Mesendoderm (in vitro differentiated cells): Measurements from ENCODE around the gene GCNT2.
"Not testable (repeated sequence)": the region's sequence is repeated elsewhere in the genome, so short reads cannot be mapped to it uniquely, and the experiment has no call there.

Experiments
- DNase-seq: peaks from one replicate; pipeline ENCODE4 v3.0.0; 2013
- H2AK5ac ChIP-seq: 2 replicates; pipeline ENCODE4 v1.6.1; 2013; ENCODE audit warnings: low read length, inconsistent platforms
- H2BK120ac ChIP-seq: 2 replicates; pipeline ENCODE4 v1.6.1; 2013; ENCODE audit warnings: low read depth, mild to moderate bottlenecking, low read length, moderate library complexity, mixed read lengths
- H2BK15ac ChIP-seq: replicated peaks from 2 replicates; pipeline ENCODE4 v1.6.1; 2013; ENCODE audit warnings: low read depth, mild to moderate bottlenecking, moderate library complexity
- H2BK5ac ChIP-seq: 2 replicates; pipeline ENCODE4 v1.6.1; 2013; ENCODE audit warnings: low read length, inconsistent platforms
- H3K18ac ChIP-seq: 2 replicates; pipeline ENCODE4 v1.6.1; 2013; ENCODE audit warnings: mild to moderate bottlenecking, low read length, mixed read lengths
- H3K23ac ChIP-seq: one replicate; pipeline ENCODE4 v1.6.1; 2013; ENCODE audit warnings: low read length
- H3K27ac ChIP-seq: 2 replicates; pipeline ENCODE4 v1.5.1; 2013; ENCODE audit warnings: low read depth, mild to moderate bottlenecking, inconsistent platforms, low read length, moderate library complexity
- H3K27me3 ChIP-seq: 2 replicates; pipeline ENCODE4 v1.6.1; 2013; ENCODE audit warnings: low read length, control low read depth, mild to moderate bottlenecking, inconsistent platforms; ENCODE audit not compliant: insufficient read depth, poor library complexity
- H3K36me3 ChIP-seq: 2 replicates; pipeline ENCODE4 v1.6.1; 2013; ENCODE audit warnings: low read length, inconsistent platforms; ENCODE audit not compliant: control insufficient read depth, insufficient read depth
- H3K4ac ChIP-seq: one replicate; pipeline ENCODE4 v1.6.1; 2013; ENCODE audit warnings: low read depth, mild to moderate bottlenecking, low read length, moderate library complexity
- H3K4me1 ChIP-seq: 2 replicates; pipeline ENCODE4 v1.6.1; 2013; ENCODE audit warnings: low read depth, low read length, inconsistent platforms; ENCODE audit not compliant: control insufficient read depth
- H3K4me2 ChIP-seq: 2 replicates; pipeline ENCODE4 v1.6.1; 2013; ENCODE audit warnings: low read length
- H3K4me3 ChIP-seq: 2 replicates; pipeline ENCODE4 v1.5.1; 2013; ENCODE audit warnings: mild to moderate bottlenecking, low read length
- H3K56ac ChIP-seq: one replicate; pipeline ENCODE4 v1.6.1; 2013; ENCODE audit warnings: low read length
- H3K79me1 ChIP-seq: 2 replicates; pipeline ENCODE4 v1.6.1; 2013; ENCODE audit warnings: low read length, inconsistent platforms
- H3K79me2 ChIP-seq: 2 replicates; pipeline ENCODE4 v1.6.1; 2013; ENCODE audit warnings: mild to moderate bottlenecking, low read length; ENCODE audit not compliant: control insufficient read depth, insufficient read depth
- H3K9ac ChIP-seq: 2 replicates; pipeline ENCODE4 v1.6.1; 2013; ENCODE audit warnings: low read length, inconsistent platforms
- H4K5ac ChIP-seq: one replicate; pipeline ENCODE4 v1.6.1; 2013; ENCODE audit warnings: low read length
- H4K8ac ChIP-seq: one replicate; pipeline ENCODE4 v1.6.1; 2013; ENCODE audit warnings: low read depth, mild to moderate bottlenecking, control low read depth, low read length, moderate library complexity
- WGBS: extraction: QIAGEN DNeasy Blood & Tissue Kit; methylation state at CpG from one replicate; pipeline ENCODE4 v1.1.7; 2013; ENCODE audit warnings: low lambda C conversion rate, missing lambda C conversion rate; ENCODE audit not compliant: insufficient coverage; ENCODE audit errors: extremely low coverage; 5-methylcytosine and 5-hydroxymethylcytosine counted together

GCNT2 gene

GRCh38 chr6:10659699-10660348 lies 138.7 kb downstream of the GCNT2 start:
- no peaks in the 10 kb centered on the region for H3K79me2 ChIP-seq
- no peak overlapping the region for H2BK5ac ChIP-seq
- no peak overlapping the region for H4K5ac ChIP-seq
- H3K56ac ChIP-seq = peak overlapping the region; percentile 78
- no peaks in the 10 kb centered on the region for H3K36me3 ChIP-seq
- no peaks in the 10 kb centered on the region for H3K27me3 ChIP-seq
- H3K4me2 ChIP-seq = peak overlapping the region; percentile 28
- H3K79me1 ChIP-seq = no peaks in the 10 kb centered on the region
- WGBS = no CpG with 5 or more reads among the region's 48 CpGs
- H3K23ac ChIP-seq = no peak overlapping the region
- H3K4me1 ChIP-seq = no peaks in the 10 kb centered on the region
- H2BK15ac ChIP-seq = no peak overlapping the region
- peak overlapping the region; percentile 57 for H3K9ac ChIP-seq
- peak overlapping the region; percentile 41 for H3K4ac ChIP-seq
- no peak overlapping the region for H4K8ac ChIP-seq
- peak overlapping the region; percentile 1 for H3K18ac ChIP-seq
- peak; percentile 49 for DNase-seq
- no peak overlapping the region for H2AK5ac ChIP-seq
- H2BK120ac ChIP-seq = no peak overlapping the region
- H3K27ac ChIP-seq = no peak overlapping the region
- no peak overlapping the region for H3K4me3 ChIP-seq

- no CpG with 5 or more reads among the region's 11 CpGs for whole genome bisulfite sequencing
- not testable (repeated sequence) for H3K27me3 ChIP-seq, H2BK15ac ChIP-seq, H3K18ac ChIP-seq, H3K4me3 ChIP-seq, DNase-seq, H3K4me1 ChIP-seq, H4K5ac ChIP-seq, H2BK5ac ChIP-seq, H3K36me3 ChIP-seq, H3K23ac ChIP-seq, H4K8ac ChIP-seq, H2BK120ac ChIP-seq, H3K79me1 ChIP-seq, H2AK5ac ChIP-seq, H3K56ac ChIP-seq, H3K4ac ChIP-seq, H3K27ac ChIP-seq, H3K79me2 ChIP-seq, H3K4me2 ChIP-seq
- peak overlapping the region; percentile 57 for H3K9ac ChIP-seq
Measured at GRCh38 chr6:10660431-10661191, 139.5 kb downstream of the GCNT2 start.

DNA sequence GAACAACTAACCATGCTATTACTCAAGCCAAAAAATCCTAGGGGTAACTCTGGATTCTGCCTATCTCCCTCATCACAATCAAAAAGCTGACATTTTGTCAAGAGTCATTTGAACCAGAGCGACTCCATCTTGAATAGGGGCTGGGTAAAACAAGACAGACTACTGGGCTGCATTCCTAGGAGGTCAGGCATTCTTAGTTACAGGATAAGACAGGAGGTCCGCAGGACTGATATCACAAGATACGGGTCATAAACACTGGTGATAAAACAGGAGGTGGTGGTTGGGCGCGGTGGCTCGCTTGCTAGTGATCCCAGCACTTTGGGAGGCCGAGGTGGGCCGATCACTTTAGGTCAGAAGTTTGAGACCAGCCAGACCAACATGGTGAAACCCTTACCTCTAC lies 141.1 kb downstream of the GCNT2 start:
- no peaks in the 10 kb centered on the region for H3K36me3 ChIP-seq
- H3K27me3 ChIP-seq = no peaks in the 10 kb centered on the region
- H3K27ac ChIP-seq = no peak overlapping the region
- no peak overlapping the region for H4K5ac ChIP-seq
- no peak overlapping the region for H3K4me3 ChIP-seq
- no peak overlapping the region for H3K4ac ChIP-seq
- no peak overlapping the region for H3K56ac ChIP-seq
- no peaks in the 10 kb centered on the region for H3K79me2 ChIP-seq
- WGBS = no CpG with 5 or more reads among the region's 8 CpGs
- no peak overlapping the region for H3K18ac ChIP-seq
- H3K4me2 ChIP-seq = no peak overlapping the region
- H3K9ac ChIP-seq = no peak overlapping the region
- H3K23ac ChIP-seq = no peak overlapping the region
- H2AK5ac ChIP-seq = no peak overlapping the region
- no peaks in the 10 kb centered on the region for H3K79me1 ChIP-seq
- no peak overlapping the region for H2BK120ac ChIP-seq
- no peak overlapping the region for H4K8ac ChIP-seq
- H3K4me1 ChIP-seq = no peaks in the 10 kb centered on the region
- no peak overlapping the region for H2BK5ac ChIP-seq
- no peak overlapping the region for H2BK15ac ChIP-seq
- peak; percentile 13 for DNase-seq

GRCh38 chr6:10662742-10663141 lies 141.6 kb downstream of the GCNT2 start:
- H2BK120ac ChIP-seq = no peak overlapping the region
- H3K23ac ChIP-seq = no peak overlapping the region
- H3K4me2 ChIP-seq = no peak overlapping the region
- DNase-seq = no peak
- no peak overlapping the region for H2AK5ac ChIP-seq
- H2BK5ac ChIP-seq = no peak overlapping the region
- no peaks in the 10 kb centered on the region for H3K36me3 ChIP-seq
- no CpG with 5 or more reads among the region's 2 CpGs for WGBS
- H4K5ac ChIP-seq = no peak overlapping the region
- H4K8ac ChIP-seq = no peak overlapping the region
- H3K4me3 ChIP-seq = no peak overlapping the region
- H3K79me2 ChIP-seq = no peaks in the 10 kb centered on the region
- no peak overlapping the region for H3K9ac ChIP-seq
- no peaks in the 10 kb centered on the region for H3K4me1 ChIP-seq
- no peak overlapping the region for H3K4ac ChIP-seq
- H3K56ac ChIP-seq = no peak overlapping the region
- H3K18ac ChIP-seq = no peak overlapping the region
- H3K27ac ChIP-seq = no peak overlapping the region
- H3K27me3 ChIP-seq = no peaks in the 10 kb centered on the region
- H2BK15ac ChIP-seq = no peak overlapping the region
- H3K79me1 ChIP-seq = no peaks in the 10 kb centered on the region

GRCh38 chr6:10665595-10665994 lies 144.4 kb downstream of the GCNT2 start:
- DNase-seq, H3K18ac ChIP-seq, H3K27me3 ChIP-seq, H3K4me1 ChIP-seq, H2AK5ac ChIP-seq, H3K56ac ChIP-seq, H3K36me3 ChIP-seq, H3K9ac ChIP-seq, H3K4me3 ChIP-seq, H2BK120ac ChIP-seq, H3K27ac ChIP-seq, H3K79me1 ChIP-seq, H2BK5ac ChIP-seq, H3K23ac ChIP-seq, H3K4me2 ChIP-seq, H2BK15ac ChIP-seq, H4K8ac ChIP-seq, H3K4ac ChIP-seq, H4K5ac ChIP-seq, H3K79me2 ChIP-seq: not testable (repeated sequence)
- no CpG with 5 or more reads among the region's 1 CpG for WGBS
